ENCODE results near the gene TLK1. TPM values are rescaled to one million over a fixed set of nuclear protein-coding genes. Genes with fewer than 3 reads are reported as not detected.
"Not testable (repeated sequence)": the region's sequence is repeated elsewhere in the genome, so short reads cannot be mapped to it uniquely, and the experiment has no call there.

The TLK1 gene
- total and polyA plus RNA-seq, 4 experiments from 2014 or later = 19.2 to 152 (median 95.9) TPM

DNA sequence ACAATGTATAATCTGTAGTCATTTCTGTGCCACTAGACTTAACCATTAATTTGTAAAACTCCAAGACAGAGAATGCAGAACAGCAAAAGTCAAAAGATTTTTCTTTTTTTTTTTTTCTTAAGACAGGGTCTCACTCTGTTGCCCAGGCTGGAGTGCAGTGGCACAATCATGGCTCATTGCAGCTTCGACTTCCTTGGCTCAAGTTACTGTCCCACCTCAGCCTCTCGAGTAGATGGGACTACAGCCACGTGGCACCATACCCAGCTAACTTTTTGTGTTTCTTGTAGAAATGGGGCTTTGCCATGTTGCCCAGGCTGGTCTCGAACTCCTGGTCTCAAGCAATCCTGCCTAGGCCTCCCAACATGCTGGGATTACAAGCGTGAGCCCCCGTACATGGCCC is 80.1 kb downstream of the TLK1 start:
- Histone ChIP-seq H3K4me3 (ENCODE audit: low read length in 2 of 2) (no peak overlapping the region), H3K4me1 (ENCODE audit: insufficient read depth, low read length) (peaks cover 46% of the 10 kb centered on the region), H3K36me3 (ENCODE audit: insufficient read depth, low read length) (peaks cover 15% of the 10 kb centered on the region), H3K27me3 (ENCODE audit: insufficient read depth, low read length) (no peaks in the 10 kb centered on the region), H3K9me3 (ENCODE audit: control insufficient read depth in 1 of 2, low read length in 2 of 2) (no peaks in the 10 kb centered on the region), H3K27ac (ENCODE audit: low read depth, low read length) (no peak overlapping the region)
- no peak overlapping the region for H3K4me3 Mint-ChIP-seq
- H3K27ac Mint-ChIP-seq = peak overlapping the region in 3 of 7 donors; percentile 23 to 69 (median 47)
- H3K9me3 Mint-ChIP-seq = no peaks in the 10 kb centered on the region
- ChIA-PET POLR2A (ENCODE audit: partially characterized antibody) (no interaction called here), CTCF (ENCODE audit: partially characterized antibody) (no interaction called here)
- peaks cover 38% of the 10 kb centered on the region in 2 donors for H3K36me3 Mint-ChIP-seq
- intact Hi-C loops (cut with micrococcal nuclease) = no loop called here
- peaks cover 47 to 62% (median 54%) of the 10 kb centered on the region in 4 donors for H3K4me1 Mint-ChIP-seq
- no peaks in the 10 kb centered on the region for H3K27me3 Mint-ChIP-seq
- DNase-seq = no peak

DNA sequence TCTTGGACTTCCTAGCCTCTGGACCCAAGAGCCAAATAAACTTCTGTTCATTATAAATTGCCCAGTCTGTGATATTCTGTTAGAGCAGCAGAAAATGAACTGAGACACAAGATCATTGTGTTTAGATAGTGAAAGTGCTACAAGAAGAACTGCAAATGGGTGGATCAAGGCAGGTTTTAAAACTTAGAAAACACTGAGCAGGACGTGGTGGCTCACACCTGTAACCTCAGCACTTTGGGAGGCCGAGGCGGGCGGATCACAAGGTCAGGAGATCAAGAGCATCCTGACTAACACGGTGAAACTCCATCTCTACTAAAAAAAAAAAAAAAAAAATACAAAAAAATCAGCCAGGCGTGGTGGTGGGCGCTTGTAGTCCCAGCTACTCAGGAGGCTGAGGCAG is 84.3 kb downstream of the TLK1 start:
- Mint-ChIP-seq H3K4me3 (peak overlapping the region in 1 of 8 donors; percentile 57), H3K27ac (peak overlapping the region in 1 of 7 donors; percentile 38), H3K36me3 (peaks cover 45 to 58% of the 10 kb centered on the region in 2 donors), H3K4me1 (peaks cover 20 to 30% (median 26%) of the 10 kb centered on the region in 4 donors)
- CTCF ChIA-PET (ENCODE audit: partially characterized antibody) = interaction anchor here (2.9 kb wide), 1 partner anchor 10 kb away, joined by 14 read pairs; no protein-coding TSS in a partner anchor
- intact Hi-C loops (cut with micrococcal nuclease); H3K9me3 Mint-ChIP-seq; H3K9me3 ChIP-seq (ENCODE audit: control insufficient read depth in 1 of 2, low read length in 2 of 2); DNase-seq; H3K27me3 Mint-ChIP-seq; H3K27ac ChIP-seq (ENCODE audit: low read depth, low read length); H3K4me1 ChIP-seq (ENCODE audit: insufficient read depth, low read length); H3K4me3 ChIP-seq (ENCODE audit: low read length in 2 of 2); H3K27me3 ChIP-seq (ENCODE audit: insufficient read depth, low read length); POLR2A ChIA-PET (ENCODE audit: partially characterized antibody): not testable (repeated sequence)
- peaks cover 13% of the 10 kb centered on the region for H3K36me3 ChIP-seq (ENCODE audit: insufficient read depth, low read length)

DNA sequence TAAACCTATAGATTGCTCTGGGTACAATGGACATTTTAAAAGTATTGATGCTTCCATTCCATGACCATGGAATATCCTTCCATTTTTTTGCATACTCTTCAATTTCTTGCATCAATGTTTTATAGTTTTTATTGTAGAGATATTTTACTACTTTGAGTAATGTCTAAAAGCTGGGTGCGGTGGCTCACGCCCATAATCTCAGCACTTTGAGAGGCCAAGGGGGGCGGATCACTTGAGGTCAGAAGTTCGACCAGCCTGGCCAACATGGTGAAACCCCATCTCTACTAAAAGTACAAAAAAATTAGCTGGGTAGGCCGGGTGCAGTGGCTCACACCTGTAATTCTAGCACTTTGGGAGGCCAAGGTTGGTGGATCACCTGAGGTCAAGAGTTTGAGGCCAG is 88.5 kb downstream of the TLK1 start:
- POLR2A ChIA-PET (ENCODE audit: partially characterized antibody) = no interaction called here
- intact Hi-C loops (cut with micrococcal nuclease) = no loop called here

DNA sequence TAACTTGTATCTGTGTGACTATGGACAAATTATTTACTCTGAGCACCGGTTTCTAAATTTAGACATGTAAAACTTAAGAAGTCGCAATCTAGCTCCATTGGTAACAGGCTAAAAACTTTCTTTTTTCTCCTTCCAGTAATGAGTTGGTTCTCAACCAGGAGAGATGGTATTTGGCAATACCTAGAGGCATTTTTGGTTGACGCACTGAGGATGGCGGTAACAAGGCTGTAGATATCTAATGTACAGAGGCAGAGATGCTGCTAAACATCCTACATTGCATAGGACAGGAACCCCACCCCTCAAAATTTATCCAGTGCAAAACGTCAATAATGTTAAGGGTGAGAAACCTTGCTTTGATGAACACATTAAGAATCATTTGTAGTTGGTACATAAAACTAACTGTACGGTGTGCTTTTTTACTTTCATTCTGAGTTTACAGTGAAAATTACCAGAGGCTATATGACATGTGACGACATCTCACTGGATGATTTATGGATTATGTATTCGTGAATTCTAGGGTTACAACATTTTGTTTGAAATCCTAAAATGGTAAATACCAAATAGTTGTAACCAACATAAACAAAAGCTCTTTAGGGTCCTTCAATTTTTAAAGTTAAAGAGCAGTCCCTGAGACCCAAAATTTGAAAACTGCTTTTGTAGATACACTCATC is 91.3 kb downstream of the TLK1 start:
- no peaks in the 10 kb centered on the region for H3K27me3 Mint-ChIP-seq
- Histone ChIP-seq H3K27me3 (ENCODE audit: insufficient read depth, low read length) (no peaks in the 10 kb centered on the region), H3K27ac (ENCODE audit: low read depth, low read length) (no peak overlapping the region), H3K9me3 (ENCODE audit: control insufficient read depth in 1 of 2, low read length in 2 of 2) (no peaks in the 10 kb centered on the region), H3K36me3 (ENCODE audit: insufficient read depth, low read length) (no peaks in the 10 kb centered on the region), H3K4me3 (ENCODE audit: low read length in 2 of 2) (no peak overlapping the region), H3K4me1 (ENCODE audit: insufficient read depth, low read length) (peaks cover 10% of the 10 kb centered on the region)
- H3K4me3 Mint-ChIP-seq = no peak overlapping the region
- peaks cover 0 to 5% (median 2%) of the 10 kb centered on the region in 8 donors for H3K9me3 Mint-ChIP-seq
- H3K4me1 Mint-ChIP-seq = peaks cover 9 to 22% (median 18%) of the 10 kb centered on the region in 4 donors
- DNase-seq = no peak
- H3K27ac Mint-ChIP-seq = peak overlapping the region in 1 of 7 donors; percentile 21
- ChIA-PET CTCF (ENCODE audit: partially characterized antibody) (interaction anchor here (1.1 to 3.3 kb wide), 2 partner anchors 11 to 17 kb away, joined by 3 to 21 read pairs; no protein-coding TSS in a partner anchor), POLR2A (ENCODE audit: partially characterized antibody) (no interaction called here)
- H3K36me3 Mint-ChIP-seq = peaks cover 33 to 43% of the 10 kb centered on the region in 2 donors
- intact Hi-C loops (cut with micrococcal nuclease) = no loop called here

More for the DNA sequence above, 88.5 kb downstream of the TLK1 start:
- H3K9me3 Mint-ChIP-seq = peaks cover 0 to 5% (median 2%) of the 10 kb centered on the region in 8 donors
- H3K9me3 ChIP-seq (ENCODE audit: control insufficient read depth in 1 of 2, low read length in 2 of 2) = no peaks in the 10 kb centered on the region
- no peaks in the 10 kb centered on the region for H3K27me3 ChIP-seq (ENCODE audit: insufficient read depth, low read length)
- CTCF ChIA-PET (ENCODE audit: partially characterized antibody) = interaction anchor here (3.3 kb wide), 1 partner anchor 14 kb away, joined by 21 read pairs; no protein-coding TSS in a partner anchor
- no peak for DNase-seq
- no peak overlapping the region for H3K27ac Mint-ChIP-seq
- no peak overlapping the region for H3K4me3 ChIP-seq (ENCODE audit: low read length in 2 of 2)
- no peak overlapping the region for H3K27ac ChIP-seq (ENCODE audit: low read depth, low read length)
- no peaks in the 10 kb centered on the region for H3K4me1 ChIP-seq (ENCODE audit: insufficient read depth, low read length)
- peaks cover 45 to 60% of the 10 kb centered on the region in 2 donors for H3K36me3 Mint-ChIP-seq
- H3K4me1 Mint-ChIP-seq = peaks cover 17 to 31% (median 26%) of the 10 kb centered on the region in 4 donors
- H3K4me3 Mint-ChIP-seq = no peak overlapping the region
- no peaks in the 10 kb centered on the region for H3K27me3 Mint-ChIP-seq
- H3K36me3 ChIP-seq (ENCODE audit: insufficient read depth, low read length) = peaks cover 4% of the 10 kb centered on the region

DNA sequence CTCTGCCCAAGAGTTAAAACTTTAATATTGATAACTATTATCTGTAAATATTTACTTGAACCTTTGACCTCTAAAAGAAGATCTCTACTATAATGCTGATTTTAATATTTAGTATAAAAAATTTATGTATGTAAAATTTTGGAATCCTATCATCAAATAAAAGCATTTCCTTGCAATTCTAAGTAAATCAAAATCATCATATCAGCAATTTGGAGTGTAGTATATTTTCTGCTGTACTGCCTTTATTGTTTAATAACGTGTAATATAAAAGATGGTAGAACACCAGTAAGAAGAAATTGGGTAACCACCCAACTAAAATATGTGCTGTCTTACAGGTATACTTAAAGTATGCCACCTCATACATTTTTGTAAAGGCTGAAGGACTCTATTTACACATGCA is 94.6 kb downstream of the TLK1 start:
- peaks cover 18% of the 10 kb centered on the region for H3K4me1 ChIP-seq (ENCODE audit: insufficient read depth, low read length)
- H3K36me3 Mint-ChIP-seq = peaks cover 27 to 31% of the 10 kb centered on the region in 2 donors
- peaks cover 0 to 5% (median 2%) of the 10 kb centered on the region in 8 donors for H3K9me3 Mint-ChIP-seq
- H3K9me3 ChIP-seq (ENCODE audit: control insufficient read depth in 1 of 2, low read length in 2 of 2) = no peaks in the 10 kb centered on the region
- intact Hi-C loops (cut with micrococcal nuclease) = no loop called here
- CTCF ChIA-PET (ENCODE audit: partially characterized antibody) = interaction anchor here (1.7 kb wide), 1 partner anchor 21 kb away, joined by 3 read pairs; no protein-coding TSS in a partner anchor
- H3K27me3 ChIP-seq (ENCODE audit: insufficient read depth, low read length) = no peaks in the 10 kb centered on the region
- H3K4me3 ChIP-seq (ENCODE audit: low read length in 2 of 2) = no peak overlapping the region
- no peak overlapping the region for H3K4me3 Mint-ChIP-seq
- peaks cover 16 to 25% (median 21%) of the 10 kb centered on the region in 4 donors for H3K4me1 Mint-ChIP-seq
- no peak for DNase-seq
- POLR2A ChIA-PET (ENCODE audit: partially characterized antibody) = no interaction called here
- no peak overlapping the region for H3K27ac ChIP-seq (ENCODE audit: low read depth, low read length)
- H3K27me3 Mint-ChIP-seq = no peaks in the 10 kb centered on the region
- H3K36me3 ChIP-seq (ENCODE audit: insufficient read depth, low read length) = no peaks in the 10 kb centered on the region
- no peak overlapping the region for H3K27ac Mint-ChIP-seq

DNA sequence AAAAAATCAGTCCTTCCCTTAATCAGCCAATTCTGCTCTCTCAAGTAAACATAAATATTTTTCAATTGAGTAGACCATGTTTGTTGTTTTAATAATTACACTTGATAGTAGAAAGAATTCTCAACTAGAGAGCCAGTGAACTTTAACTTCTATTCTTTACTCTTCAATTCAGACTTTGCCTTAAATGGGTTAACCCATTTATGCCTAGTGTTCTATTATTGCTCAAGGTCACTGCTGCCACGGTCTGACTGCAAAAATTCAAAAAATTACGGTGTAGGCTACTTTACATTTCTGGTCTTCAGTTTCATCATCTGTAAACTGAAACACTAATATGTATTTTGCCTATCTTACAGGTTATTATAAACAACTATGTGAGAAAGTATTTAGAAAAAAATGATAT is 103.1 kb downstream of the TLK1 start:
- CTCF ChIA-PET (ENCODE audit: partially characterized antibody) = interaction anchor here (0.8 kb wide), 1 partner anchor 29 kb away, joined by 3 read pairs; no protein-coding TSS in a partner anchor
- Mint-ChIP-seq H3K27ac (no peak overlapping the region), H3K4me3 (no peak overlapping the region), H3K27me3 (no peaks in the 10 kb centered on the region), H3K9me3 (no peaks in the 10 kb centered on the region), H3K4me1 (peaks cover 3 to 11% (median 6%) of the 10 kb centered on the region in 4 donors), H3K36me3 (peaks cover 55 to 64% of the 10 kb centered on the region in 2 donors)
- Histone ChIP-seq H3K4me1 (ENCODE audit: insufficient read depth, low read length) (no peaks in the 10 kb centered on the region), H3K36me3 (ENCODE audit: insufficient read depth, low read length) (peaks cover 24% of the 10 kb centered on the region), H3K9me3 (ENCODE audit: control insufficient read depth in 1 of 2, low read length in 2 of 2) (no peaks in the 10 kb centered on the region), H3K27me3 (ENCODE audit: insufficient read depth, low read length) (no peaks in the 10 kb centered on the region), H3K27ac (ENCODE audit: low read depth, low read length) (no peak overlapping the region), H3K4me3 (ENCODE audit: low read length in 2 of 2) (no peak overlapping the region)
- intact Hi-C loops (cut with micrococcal nuclease) = no loop called here
- POLR2A ChIA-PET (ENCODE audit: partially characterized antibody) = no interaction called here
- no peak for DNase-seq

DNA sequence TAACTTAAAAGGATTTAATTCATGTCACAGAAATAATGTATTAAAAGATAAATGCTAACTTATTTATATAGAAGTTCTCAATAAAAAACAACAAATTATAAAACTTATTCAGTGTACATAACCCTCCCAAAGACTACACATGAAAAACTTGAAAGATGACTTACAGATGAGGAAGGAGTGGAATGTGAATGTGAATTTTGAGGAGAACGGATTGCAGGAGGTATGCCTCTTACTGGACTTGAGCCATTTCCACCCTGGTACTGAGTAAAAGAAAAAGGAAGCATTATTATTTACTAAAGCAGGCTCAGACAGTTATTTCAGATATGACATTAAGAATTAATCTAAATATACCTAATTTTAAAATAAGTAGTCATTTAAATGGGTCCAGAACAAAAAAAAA is 104.4 kb downstream of the TLK1 start:
- intact Hi-C loops (cut with micrococcal nuclease) = no loop called here
- Mint-ChIP-seq H3K4me3 (no peak overlapping the region), H3K4me1 (peaks cover 2 to 11% (median 6%) of the 10 kb centered on the region in 4 donors), H3K27me3 (no peaks in the 10 kb centered on the region), H3K36me3 (peaks cover 60 to 66% of the 10 kb centered on the region in 2 donors), H3K27ac (peak overlapping the region in 1 of 7 donors; percentile 8), H3K9me3 (no peaks in the 10 kb centered on the region)
- no peak overlapping the region for H3K4me3 ChIP-seq (ENCODE audit: low read length in 2 of 2)
- H3K27me3 ChIP-seq (ENCODE audit: insufficient read depth, low read length) = no peaks in the 10 kb centered on the region
- DNase-seq = no peak
- no peaks in the 10 kb centered on the region for H3K4me1 ChIP-seq (ENCODE audit: insufficient read depth, low read length)
- CTCF ChIA-PET (ENCODE audit: partially characterized antibody) = no interaction called here
- H3K36me3 ChIP-seq (ENCODE audit: insufficient read depth, low read length) = peaks cover 31% of the 10 kb centered on the region
- POLR2A ChIA-PET (ENCODE audit: partially characterized antibody) = no interaction called here
- H3K9me3 ChIP-seq (ENCODE audit: control insufficient read depth in 1 of 2, low read length in 2 of 2) = no peaks in the 10 kb centered on the region
- no peak overlapping the region for H3K27ac ChIP-seq (ENCODE audit: low read depth, low read length)

All from CD4-positive, alpha-beta memory T cell (primary cell).